HG03457 (cell line): ENCODE results near the gene TRABD.

Experiments
- ATAC-seq: cut with Tn5 transposase; IDR thresholded peaks from one replicate; pipeline ENCODE4 v1.9.1; 2021; ENCODE audit warnings: moderate number of reproducible peaks; ENCODE audit not compliant: unreplicated experiment

The TRABD gene

DNA sequence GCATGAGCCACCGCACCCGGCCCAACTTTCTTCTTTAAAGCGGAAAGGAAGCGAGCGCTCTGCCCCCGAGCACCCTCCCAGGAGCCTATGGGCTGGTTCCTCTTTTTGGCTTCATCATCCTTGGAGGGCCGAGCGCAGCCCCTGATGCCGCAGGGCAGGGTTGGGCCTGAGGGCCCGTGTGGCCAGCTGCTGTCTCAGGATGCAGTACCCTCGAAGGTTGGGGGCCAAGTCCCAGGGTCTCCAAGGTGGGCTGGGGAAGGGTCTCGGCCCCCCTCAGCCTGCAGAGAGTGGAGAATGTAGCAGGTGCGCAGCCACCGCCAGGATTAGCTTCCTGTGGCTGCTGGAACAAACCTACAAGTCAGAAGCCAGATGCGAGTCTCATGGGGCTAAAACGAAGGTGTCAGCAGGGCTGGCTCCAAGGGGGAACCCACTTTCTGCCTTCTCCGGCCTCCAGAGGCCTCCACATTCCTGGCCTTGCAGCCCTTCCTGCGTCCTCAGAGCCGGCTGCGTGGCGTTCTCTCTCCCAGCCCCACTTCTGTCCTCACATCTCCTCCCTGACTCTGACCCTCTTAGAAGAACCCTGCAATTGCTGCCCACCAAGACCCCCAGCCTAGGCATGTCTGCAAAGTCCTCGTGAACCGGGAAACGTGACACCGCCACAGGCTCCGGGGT lies 12.3 kb upstream of the TRABD start:
- ATAC-seq, result no peak

GRCh38 chr22:50173983-50174355 lies 11.7 kb upstream of the TRABD start:
- no peak for ATAC-seq

- ATAC-seq, result no peak
Observed at GRCh38 chr22:50174382-50175190, 11.1 kb upstream of the TRABD start.

DNA sequence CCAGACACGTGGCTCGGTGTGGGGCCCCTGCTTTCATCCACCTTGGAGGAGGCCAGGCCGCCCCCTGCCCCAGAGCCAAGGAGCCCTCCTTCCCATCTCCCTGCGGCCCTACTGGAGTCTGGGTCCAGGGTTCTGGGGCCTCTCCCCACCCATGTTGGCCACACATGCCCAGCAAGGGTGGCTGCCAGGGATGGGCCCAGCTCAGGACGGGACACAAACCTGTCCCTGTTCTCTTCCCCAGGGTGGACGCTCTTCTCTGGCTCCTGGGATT lies 10.6 kb upstream of the TRABD start:
- ATAC-seq, result no peak

- no peak for ATAC-seq
Observed at GRCh38 chr22:50175921-50176849, 9.5 kb upstream of the TRABD start.

DNA sequence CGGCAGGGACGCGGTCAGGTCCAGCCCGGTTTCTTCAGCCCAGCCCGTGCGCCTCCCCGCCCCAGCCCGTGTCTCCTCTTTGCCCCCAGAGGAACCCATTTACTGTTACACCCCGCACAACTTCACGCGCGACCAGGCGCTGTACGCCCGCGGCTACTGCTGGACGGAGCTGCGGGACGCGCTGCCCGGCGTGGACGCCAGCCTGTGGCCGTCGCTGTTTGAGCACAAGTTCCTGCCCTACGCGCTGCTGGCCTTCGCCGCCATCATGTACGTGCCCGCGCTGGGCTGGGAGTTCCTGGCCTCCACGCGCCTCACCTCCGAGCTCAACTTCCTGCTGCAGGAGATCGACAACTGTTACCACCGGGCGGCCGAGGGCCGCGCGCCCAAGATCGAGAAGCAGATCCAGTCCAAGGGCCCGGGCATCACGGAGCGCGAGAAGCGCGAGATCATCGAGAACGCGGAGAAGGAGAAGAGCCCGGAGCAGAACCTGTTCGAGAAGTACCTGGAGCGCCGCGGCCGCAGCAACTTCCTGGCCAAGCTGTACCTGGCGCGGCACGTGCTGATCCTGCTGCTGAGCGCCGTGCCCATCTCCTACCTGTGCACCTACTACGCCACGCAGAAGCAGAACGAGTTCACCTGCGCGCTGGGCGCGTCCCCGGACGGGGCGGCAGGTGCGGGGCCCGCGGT lies 8.7 kb upstream of the TRABD start:
- no peak for ATAC-seq

DNA sequence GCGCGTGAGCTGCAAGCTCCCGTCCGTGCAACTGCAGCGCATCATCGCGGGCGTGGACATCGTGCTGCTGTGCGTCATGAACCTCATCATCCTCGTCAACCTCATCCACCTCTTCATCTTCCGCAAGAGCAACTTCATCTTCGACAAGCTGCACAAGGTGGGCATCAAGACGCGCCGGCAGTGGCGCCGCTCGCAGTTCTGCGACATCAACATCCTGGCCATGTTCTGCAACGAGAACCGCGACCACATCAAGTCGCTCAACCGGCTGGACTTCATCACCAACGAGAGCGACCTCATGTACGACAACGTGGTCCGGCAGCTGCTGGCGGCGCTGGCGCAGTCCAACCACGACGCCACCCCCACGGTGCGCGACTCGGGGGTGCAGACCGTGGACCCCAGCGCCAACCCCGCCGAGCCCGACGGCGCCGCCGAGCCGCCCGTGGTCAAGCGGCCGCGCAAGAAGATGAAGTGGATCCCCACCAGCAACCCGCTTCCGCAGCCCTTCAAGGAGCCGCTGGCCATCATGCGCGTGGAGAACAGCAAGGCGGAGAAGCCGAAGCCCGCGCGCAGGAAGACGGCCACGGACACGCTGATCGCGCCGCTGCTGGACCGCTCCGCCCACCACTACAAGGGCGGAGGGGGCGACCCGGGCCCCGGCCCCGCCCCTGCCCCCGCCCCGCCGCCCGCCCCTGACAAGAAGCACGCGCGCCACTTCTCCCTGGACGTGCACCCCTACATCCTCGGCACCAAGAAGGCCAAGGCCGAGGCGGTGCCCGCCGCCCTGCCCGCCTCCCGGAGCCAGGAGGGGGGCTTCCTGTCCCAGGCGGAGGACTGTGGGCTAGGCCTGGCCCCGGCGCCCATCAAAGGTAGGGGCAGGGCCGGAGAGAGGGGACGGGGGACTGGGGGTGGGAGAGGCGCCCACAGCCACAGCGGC lies 7.9 kb upstream of the TRABD start:
- ATAC-seq, result no peak

GRCh38 chr22:50178471-50178864 lies 7.2 kb upstream of the TRABD start:
- no peak for ATAC-seq

DNA sequence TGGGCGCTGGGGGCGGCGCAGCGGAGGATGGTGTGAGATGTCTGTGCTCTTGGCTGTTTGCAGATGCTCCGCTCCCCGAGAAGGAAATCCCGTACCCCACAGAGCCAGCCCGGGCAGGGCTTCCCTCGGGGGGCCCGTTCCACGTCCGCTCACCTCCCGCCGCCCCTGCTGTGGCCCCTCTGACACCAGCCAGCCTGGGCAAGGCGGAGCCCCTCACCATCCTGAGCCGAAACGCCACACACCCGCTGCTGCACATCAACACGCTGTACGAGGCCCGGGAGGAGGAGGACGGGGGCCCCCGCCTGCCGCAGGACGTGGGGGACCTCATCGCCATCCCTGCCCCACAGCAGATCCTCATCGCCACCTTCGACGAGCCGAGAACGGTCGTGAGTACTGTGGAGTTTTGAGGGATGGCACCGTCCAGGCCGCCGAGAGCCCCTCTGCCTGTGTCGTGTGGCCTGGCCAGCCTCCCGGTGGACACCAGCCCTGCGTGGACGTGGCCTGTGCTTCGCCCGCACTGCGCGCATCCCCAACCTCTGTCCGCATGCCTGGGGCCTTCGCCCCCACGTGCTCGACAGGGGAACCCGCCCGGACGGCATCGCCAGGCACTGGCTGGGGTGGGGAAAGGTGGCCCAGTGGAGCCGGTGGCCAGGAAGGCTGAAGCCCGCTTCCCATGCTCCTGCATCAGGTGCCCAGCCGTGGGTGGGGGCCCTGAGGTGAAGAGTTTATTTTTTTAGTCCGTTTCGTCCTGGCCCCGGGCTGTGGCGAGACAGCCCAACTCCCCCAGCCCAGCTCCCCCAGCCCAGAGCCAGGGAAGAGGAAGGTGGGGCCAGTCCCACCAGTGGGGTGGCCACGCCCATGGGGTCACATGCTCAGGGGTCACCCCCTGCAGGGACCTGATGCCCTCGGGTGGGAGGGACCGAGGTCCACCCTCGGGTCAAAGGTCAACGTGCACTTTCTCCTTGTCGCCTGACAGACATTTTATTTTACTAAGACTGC lies 6.5 kb upstream of the TRABD start:
- no peak for ATAC-seq

DNA sequence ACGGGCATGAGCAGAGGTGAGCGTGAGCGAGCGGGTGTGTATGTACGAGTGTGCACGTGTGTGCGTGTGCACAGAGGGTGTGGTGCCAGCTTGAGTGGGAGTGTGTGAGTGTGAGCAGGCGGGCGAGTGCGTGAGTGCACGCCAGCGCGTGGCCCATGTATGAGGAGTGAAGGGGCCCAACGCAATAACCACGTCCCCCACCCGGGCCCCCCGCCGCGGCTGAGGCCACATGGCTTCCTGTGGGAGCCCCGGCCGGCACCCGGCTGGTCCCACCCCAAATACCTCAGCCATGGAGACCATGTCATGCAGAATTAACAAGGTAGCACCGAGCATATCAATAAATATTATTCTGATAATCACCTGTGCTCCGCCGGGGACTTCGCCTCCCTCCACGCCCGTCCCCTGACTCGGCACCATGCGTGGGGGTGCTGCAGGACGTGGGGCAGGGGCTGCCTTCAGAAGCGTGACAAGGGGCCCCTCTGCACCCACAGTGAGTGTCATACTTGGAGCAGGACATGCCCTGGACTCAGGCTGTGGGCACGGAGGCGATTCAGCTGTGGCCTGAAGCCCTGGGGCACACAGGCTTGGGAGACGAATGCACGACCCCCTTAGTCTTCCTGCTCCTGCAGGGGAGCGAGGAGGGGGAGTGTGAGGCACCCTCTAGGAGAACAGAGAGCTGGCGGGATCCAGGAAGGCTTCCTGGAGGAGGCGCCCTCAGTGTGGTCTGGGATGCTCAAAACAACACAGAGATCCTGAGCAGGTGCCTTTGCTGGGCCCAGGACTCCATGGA lies 5.6 kb upstream of the TRABD start:
- no peak for ATAC-seq

DNA sequence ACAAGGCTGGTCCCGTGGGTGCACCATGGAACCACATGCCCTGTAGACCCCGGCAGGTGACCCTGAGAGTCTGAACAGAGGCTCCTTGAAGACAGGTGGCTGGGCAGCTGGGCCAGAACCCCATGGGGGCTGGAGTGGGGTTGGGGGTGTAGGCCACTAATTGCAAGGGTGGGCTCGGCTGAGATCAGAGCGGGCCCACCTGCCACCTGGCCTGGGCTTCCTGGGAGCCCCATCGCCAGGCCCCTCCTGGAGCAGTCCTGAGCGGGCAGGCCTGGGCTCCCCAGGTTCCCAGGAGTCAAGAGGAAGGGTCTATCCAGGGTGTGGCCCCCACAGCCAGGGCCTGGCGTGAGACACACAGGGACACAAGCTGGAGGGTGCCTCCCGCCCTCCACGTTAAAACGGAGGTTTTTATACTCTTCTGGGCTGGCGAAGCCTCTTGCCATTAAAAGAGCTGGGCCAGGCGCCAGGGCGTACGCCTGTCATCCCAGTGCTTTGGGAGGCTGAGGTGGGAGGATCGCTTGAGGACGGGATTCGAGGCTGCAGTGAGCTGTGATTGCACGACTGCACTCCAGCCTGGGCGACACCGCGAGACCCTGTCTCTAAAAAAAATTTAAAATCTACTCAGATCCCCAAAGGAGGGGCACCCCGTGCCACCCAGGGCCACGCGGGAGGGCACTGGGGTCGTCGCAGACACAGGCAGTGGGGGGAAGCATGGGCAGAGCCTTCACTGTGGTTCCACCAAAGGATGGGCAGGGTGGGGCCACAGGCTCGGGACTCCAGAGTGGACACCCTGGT lies 4.8 kb upstream of the TRABD start:
- no peak for ATAC-seq

GRCh38 chr22:50182176-50183081 lies 3.3 kb upstream of the TRABD start:
- no peak for ATAC-seq

- no peak for ATAC-seq
Observed at GRCh38 chr22:50183141-50183971, 2.4 kb upstream of the TRABD start.

- no peak for ATAC-seq
Observed at GRCh38 chr22:50184004-50184901, 1.5 kb upstream of the TRABD start.
